ENCODE data around the gene CNTN5.
"Not testable (repeated sequence)": the region's sequence is repeated elsewhere in the genome, so short reads cannot be mapped to it uniquely, and the experiment has no call there.

Gene CNTN5

DNA sequence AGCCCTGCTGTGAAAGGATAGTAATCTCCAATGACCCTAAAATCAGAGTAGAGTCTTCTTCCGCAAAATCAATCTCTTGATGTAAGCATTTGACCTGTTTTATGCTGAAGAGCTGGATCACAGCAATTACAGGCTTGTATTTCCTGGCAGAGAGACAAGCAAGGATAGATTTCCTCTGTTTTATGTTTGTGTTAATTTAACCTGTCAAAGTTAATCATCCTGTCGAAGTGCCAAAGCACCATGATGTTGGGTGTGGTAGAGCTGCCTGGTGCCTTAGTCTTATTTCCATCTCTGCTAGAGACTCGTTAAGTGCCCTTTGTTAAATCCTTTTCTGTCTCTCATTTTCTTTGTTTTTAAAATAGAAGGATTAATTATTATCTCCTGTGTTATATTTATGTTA lies 248.1 kb downstream of the CNTN5 start:
- DNase-seq (ENCODE audit: low read depth in 2 of 3, low spot score in 1 of 3), result no peak

DNA sequence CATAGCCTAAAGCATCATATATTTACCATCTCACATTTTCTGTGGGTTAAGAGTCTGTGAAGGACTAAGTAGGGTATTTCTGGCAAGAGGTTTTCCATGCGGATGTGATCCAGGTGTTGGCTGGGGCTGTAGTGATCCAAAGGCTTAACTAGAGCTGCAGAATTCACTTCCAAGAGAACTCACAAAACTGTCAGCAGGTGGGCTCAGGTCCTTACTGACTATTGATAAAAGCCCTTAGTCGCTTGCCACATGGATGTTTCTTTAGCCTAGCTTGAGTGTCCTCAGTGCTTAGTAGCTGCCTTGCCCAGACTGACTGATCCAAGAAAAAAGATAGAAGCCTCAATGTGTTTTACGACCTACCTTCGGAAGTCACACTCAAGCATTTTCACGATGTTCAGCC lies 250.8 kb downstream of the CNTN5 start:
- DNase-seq (ENCODE audit: low read depth in 2 of 3, low spot score in 1 of 3), result no peak

DNA sequence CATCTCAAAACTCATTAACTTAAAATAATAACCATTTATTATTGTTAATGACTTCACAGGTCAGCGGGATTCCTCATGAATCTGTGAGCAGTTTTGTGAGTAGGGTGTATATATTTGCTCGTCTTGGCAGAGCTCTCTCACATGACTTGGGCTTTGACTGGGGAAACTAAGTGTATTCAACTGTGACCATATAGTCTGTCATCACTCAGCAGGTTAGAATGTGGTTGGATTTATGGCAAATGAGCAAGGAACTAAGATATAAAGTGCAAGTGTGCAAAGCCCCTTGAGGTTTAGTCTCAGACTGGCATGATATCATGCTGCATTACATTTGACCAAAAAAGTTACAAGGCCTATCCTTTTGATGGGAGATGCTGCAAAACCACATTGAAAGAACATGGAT lies 254.8 kb downstream of the CNTN5 start:
- DNase-seq (ENCODE audit: low read depth in 2 of 3, low spot score in 1 of 3), result no peak

DNA sequence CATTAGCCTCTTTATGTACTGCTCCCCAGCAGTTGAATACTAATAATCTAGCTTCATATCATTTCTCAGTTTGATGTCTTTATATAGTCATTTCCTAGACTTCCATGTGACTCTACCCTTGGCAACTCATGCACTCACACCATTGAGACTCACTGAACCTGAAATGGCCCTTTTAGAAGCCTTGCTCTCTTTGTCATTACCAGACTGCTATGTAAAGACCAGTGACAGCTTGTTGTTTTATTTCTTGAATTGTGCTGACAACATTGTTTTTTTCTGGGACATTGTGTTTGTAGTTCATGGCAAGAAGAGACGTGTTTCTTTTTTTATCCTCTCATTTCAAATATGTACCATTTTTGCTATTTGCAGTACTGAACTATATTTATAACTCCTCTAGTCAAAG lies 256.5 kb downstream of the CNTN5 start:
- DNase-seq (ENCODE audit: low read depth in 2 of 3, low spot score in 1 of 3), result no peak

DNA sequence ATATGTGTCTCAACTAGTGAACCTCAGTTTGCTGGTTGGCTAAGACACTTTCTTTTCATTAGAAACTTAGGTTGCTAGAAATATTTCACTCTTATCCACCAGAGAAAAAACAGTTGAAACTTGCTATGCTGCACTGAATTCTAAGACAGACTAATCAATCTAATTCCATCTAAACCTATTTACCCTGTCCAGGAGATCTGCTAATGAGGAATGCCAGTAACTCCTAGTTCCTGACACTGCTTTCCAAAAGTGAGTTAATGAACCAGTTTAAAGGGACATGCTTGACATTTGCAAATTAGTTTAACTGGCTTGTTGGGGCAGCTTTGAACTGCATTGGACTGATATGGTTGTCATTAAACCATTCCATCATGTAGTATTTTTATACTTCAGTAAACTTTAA lies 258.5 kb downstream of the CNTN5 start:
- no peak for DNase-seq (ENCODE audit: low read depth in 2 of 3, low spot score in 1 of 3)

DNA sequence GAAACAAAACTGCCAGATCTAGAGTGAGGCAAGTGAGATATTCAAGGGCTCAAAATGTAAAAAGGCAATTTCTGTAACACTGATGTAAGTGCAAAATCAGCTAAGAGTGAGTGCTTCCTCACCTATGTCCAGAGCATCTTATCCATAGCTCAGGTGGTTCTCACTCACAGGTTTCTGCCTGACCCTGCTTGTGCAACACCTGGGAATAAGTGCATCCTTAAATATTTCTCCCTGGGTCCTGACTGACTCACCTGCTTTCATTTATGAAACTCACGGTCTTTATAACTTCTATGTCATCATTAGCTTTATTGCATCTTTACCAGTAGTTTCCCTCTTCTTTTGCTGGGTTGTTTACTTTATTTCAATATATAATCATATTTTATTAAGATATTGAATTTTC lies 260.6 kb downstream of the CNTN5 start:
- no peak for DNase-seq (ENCODE audit: low read depth in 2 of 3, low spot score in 1 of 3)

DNA sequence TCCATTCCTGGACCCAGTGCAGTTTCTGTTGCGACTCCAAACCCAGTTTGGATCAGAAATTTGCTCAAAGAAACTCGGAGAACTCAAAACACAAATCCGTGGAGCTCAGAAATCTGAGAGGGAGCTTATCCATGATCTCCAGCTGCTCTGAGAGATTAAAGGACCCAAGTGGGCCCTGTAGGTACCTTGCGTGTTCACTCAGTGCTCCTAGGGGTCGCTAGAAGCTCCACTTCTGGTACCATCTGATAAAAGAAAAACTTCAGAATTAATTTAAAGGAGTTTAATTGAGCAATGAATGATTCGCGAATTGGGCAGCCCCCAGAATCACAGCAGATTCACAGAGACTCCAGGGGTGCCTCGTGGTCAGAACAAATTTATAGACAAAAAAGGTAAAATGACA lies 277.2 kb downstream of the CNTN5 start:
- not testable (repeated sequence) for DNase-seq (ENCODE audit: low read depth in 2 of 3, low spot score in 1 of 3)

DNA sequence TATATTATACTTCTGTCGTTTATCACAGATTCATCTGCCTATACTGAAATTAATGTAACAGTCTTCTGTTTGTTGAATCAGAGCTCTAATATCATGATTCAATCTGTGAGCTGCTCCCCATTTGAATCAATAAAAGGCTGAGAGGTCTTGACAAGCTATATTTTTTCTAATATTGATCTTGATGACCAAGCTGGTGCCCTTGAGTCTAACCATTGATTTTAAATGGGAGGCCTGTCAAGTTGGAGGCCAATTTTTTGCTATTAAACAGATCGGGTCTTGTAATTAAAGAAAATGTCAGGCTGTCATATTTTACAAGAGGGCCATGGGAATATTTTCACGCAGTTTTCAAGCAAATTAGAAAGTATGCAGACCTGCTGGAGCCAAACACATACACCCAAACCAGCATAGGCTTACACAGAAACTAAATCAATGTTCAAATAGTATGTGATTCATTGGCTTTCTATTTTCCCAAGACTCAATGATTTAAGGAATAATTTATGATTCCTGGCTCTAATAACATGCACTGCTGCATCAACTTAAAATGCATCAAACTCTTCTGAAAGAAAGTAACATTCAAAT lies 286.9 kb downstream of the CNTN5 start:
- DNase-seq (ENCODE audit: low read depth in 2 of 3, low spot score in 1 of 3), result no peak

DNA sequence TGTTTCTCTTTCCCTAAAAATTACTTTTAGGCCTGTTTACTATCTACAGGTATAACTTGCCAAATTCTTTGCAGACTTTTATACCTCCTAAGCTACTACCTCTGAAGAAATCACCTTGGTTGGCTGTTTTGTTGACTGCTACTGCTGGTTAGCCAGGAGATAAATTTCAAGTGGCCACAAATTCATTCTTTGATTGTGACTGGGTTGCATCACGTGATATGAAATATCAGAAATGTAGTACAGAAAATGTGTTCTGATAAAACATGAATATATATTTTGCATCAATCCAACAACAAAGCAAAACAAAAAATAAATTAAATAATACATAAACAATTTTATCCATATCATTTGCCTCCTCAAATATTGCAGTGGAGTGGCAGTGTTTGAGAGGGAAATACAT lies 291.1 kb downstream of the CNTN5 start:
- DNase-seq (ENCODE audit: low read depth in 2 of 3, low spot score in 1 of 3), result no peak

DNA sequence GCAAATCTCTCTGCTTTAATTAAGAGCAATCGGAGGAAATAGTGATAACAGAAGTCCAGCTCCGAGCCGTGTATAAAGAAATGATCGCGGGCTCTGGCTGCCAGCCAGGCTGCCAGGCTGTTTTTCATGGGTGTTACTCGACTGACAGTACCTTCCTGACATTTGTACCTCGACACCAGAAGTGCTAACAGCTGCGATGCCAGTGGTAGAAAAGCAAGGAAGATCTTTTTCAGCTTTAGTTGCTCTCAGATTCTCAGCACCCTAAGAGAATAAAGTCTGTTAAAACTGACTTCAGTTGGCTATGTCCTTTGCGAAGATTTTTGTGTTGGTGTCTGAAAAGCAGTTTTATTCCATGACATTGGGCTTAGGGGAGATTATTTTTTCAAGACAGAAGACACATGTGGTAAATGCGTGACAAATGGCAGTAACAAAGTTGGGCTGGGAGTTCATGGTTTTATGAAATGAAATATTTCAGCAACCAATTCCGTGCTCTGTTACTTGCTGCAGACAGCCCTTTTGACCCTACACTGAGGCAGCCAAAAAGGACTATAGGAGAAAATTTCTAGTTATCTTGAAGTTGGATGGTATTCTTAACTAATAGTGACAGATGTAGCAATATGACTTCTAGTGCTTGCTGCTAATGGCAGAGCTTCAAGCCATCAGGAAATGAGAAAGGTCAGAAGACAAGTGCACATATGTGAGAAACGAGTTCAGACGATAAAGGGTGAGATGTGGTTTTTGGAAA lies 296.2 kb downstream of the CNTN5 start:
- DNase-seq (ENCODE audit: low read depth in 2 of 3, low spot score in 1 of 3), result no peak

DNA sequence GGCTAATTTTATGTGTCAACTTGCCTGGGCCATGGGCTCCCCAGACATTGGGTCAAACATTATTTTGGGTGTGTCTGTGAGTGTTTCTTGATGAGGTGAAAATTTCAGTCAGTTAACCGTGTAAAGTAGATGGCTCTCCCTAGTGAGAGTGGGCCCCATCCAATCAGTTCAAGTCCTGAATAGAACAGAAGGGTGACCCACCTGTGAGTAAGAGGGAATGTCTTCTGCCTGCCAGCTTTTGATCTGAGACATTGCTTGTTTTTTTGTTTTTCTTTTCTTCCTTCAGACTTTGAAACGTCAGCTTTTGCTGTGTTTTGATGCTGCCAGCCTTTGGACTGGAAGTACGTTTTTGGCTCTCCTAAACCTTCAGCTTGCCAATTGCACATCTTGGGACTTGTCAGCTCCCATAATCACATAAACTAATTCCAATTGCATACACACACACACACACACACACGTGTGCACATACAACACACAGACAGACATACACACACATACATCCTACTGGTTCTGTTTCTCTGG lies 300.1 kb downstream of the CNTN5 start:
- DNase-seq (ENCODE audit: low read depth in 2 of 3, low spot score in 1 of 3), result no peak

DNA sequence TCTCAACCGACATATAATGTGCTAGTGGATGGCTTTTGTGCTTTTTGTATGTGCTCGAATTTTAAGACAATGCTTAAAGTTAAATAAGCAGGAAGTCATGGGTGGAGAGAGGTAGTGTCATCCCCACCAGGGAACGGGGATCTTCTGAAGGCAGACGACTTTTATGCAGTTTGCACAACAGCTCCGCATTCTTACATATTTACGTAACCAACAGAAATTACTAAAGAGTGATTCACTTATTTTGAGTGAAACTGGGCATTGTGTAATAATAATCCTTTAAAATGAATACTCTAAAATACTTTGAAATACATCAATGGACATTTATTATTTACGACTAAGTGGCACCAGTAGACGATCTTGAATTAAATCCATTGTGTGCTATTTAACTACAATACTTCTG lies 305.1 kb downstream of the CNTN5 start:
- DNase-seq (ENCODE audit: low read depth in 2 of 3, low spot score in 1 of 3), result no peak

DNA sequence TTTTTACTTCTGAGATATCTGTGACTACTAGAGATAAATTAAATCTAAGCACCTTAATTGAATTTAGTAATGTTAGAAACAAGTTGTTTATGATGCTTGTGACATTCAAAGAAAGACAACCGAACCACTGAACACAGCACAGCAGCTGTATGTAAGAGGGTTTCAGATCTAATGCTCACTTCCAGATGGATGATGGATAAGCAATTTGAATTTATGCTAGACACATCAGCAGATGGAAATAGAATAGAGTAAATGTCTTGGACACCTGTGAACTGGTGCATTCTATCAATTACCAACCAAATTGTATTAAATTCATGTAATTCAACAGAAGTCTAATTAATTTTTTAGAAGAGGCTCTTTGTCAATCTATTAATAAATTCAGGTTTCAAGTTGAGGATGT lies 306.3 kb downstream of the CNTN5 start:
- DNase-seq (ENCODE audit: low read depth in 2 of 3, low spot score in 1 of 3), result no peak

DNA sequence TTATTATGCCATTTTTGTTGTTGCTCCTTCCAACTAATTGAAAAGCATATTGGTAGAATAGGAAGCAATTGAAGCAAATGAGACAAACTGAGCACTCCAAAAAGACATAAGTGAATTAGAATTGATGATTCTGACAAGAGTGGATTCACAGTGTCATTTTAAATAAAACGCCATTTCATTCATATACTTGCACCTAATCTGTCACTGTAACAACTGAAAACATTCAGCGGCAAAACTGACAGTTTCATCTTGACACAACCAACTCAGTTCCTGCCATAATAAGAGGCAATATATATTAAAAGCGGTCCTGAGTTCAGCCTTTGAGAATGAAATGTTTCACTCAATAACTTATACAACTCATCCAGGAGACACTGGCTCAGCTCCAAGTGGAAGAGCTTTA lies 306.8 kb downstream of the CNTN5 start:
- no peak for DNase-seq (ENCODE audit: low read depth in 2 of 3, low spot score in 1 of 3)

DNA sequence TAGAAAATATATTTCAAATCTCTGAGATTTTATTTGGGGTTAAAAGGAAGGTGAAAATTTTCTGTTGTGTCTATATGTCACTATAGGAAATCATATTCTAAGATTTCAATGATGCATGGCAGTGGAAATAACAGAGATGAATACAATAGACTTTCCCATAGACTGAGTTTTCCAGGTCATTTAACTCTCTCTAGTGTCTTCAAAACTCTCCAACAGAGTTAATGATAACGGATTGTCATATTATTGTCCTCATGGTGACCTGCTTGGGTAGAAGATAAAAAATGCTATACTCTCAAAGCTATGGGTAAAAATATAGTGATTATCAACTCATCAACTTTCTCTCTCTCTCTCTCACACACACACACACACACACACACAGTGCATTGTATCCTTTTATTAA lies 312.9 kb downstream of the CNTN5 start:
- DNase-seq (ENCODE audit: low read depth in 2 of 3, low spot score in 1 of 3), result no peak

DNA sequence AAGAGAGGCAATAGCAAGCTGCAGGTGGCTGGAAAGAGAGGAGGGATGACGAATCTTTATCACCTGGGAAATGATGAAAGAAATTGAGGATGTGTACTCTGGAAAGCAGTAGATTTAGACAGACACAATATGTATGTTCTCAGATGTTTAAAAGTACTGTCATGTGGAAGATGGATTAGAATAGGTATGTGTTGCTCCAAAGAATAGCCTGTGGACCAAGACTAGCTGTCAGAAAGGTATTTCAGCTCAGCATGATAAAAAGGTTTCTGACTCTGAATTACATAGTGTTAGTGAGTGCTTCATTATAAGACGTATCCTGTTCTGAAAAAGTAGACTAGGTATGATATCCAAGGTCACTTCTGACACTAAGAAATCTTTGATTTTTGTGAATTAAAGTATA lies 322.4 kb downstream of the CNTN5 start:
- no peak for DNase-seq (ENCODE audit: low read depth in 2 of 3, low spot score in 1 of 3)

DNA sequence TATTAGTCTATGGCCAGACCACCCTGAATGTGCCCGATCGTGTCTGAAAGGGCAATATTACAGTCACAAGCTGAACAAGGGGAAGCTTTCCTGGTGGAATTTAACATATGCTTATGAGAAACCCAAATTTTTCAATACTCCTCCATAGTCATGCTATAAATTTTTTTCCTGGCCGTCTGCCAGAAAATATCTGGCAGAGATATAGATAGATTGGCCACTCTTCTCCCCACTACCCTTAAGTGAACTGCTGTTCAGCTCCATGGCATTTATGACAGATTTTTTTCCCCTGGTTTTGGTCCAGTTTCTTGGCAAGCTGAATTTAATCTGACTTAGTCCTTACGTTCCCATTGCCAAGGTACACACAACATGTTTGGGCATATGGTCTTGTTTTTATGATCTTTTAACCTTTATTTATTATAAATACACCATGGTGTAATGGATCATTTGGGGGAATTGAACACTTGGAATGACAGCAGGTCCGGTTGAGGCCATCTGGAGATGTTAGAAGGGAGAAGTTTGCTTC lies 328.5 kb downstream of the CNTN5 start:
- DNase-seq (ENCODE audit: low read depth in 2 of 3, low spot score in 1 of 3), result no peak

DNA sequence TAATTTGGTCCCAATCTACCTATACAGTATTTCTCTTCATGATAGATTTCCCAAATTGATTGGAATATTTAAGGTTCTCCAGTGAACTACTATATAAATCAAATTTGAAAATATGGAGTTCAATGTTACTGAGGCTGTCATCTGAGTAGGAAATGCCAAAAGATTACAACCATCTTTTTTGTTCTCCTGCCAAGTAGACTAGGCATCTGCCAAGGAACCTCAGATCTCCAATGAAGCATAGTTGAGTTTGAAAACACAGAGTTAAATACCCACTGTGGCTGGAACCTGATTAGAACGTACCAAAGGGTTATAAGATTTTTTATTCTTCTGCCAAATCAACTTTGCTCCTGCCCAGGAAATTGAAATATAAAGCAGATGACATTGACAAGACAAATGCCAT lies 330.9 kb downstream of the CNTN5 start:
- no peak for DNase-seq (ENCODE audit: low read depth in 2 of 3, low spot score in 1 of 3)

DNA sequence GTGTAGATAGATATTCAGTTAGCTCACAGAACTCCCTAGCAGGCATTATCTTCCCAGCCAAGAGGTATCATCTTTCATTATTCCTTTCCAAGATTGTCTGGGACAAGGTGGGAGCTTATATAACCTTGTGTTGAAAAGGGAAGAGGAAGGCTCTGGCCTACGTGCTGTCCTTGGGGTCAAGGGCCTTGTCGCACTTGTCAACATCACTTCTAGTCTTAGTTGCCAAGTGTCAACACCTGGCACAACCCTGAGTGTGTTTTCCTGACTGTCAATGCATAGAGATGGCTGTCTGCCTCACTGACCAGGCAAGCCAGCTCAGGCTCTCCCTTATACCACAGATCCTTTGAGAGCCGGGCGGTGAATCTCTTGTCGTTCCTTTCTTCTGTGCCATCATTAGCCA lies 331.9 kb downstream of the CNTN5 start:
- DNase-seq (ENCODE audit: low read depth in 2 of 3, low spot score in 1 of 3), result no peak

DNA sequence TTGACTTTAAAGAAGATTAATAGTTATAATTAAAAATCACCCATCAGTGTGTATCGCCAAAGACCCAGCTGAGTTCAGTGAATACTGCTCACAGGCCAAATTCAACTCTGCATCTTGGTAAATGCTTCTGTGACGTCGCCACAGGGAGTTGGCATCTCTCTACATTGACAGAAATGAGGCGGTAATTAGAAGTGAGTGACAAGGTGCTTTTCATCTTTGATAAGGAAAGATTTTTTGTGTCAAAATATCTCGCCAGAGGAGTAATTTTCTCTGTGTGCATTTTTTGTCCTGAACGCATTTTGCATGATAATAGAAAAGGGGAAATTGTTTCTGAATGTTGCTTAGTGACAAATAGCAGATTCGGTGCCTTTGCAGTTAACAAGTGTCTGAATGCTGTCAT lies 345.8 kb downstream of the CNTN5 start:
- DNase-seq (ENCODE audit: low read depth in 2 of 3, low spot score in 1 of 3), result no peak

DNA sequence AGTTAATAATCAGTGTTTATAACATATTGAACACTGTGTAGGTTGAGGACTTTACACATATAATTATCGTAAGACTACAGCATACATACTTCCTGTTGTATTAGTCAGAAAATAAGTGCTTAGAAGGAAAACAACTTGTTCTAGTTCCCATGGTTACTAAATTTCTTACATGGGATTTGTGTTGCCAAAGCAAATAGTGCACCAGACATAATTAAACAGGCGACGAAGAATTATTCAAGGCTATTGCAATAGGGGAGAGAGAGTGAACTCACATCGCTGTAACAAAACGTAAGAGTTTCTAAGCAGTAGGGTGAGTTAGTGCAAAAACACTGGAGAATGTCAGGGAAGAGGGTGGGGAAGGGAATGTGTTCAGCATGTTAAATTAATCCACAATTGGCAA lies 347.8 kb downstream of the CNTN5 start:
- DNase-seq (ENCODE audit: low read depth in 2 of 3, low spot score in 1 of 3), result no peak

DNA sequence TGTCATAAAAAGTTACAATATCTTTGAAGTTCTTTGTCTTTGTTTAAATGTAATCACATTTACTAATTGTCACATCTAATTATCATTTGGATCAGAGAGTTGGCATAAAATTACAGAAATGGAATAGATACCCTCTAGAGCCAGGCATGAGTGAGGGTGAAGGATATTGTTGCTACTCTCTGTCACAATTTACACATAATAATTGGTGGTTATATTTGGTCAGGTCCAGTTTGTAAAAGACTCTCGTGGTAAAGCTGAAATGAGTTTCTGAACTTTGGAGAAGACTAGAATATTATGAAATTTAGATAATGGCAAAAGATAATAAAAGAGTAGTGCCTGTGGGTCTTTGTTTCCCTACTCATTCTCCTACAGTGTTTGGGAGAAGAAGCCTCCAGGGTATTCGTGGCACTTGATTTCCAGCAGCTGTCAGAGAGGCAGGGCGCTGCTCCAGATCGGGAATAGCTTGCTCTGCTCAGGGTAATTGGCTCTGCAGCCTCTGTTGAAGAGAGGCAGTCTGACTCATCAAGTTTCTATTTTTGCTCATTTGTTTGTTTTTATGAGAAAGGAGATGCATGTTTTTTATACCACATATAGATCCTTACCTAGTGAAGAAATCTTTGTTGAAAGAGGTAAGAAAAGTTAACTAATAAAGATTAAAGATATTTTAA lies 349.9 kb downstream of the CNTN5 start:
- no peak for DNase-seq (ENCODE audit: low read depth in 2 of 3, low spot score in 1 of 3)

Data from stimulated activated CD4-positive, alpha-beta T cell treated with anti-CD3 and anti-CD28 coated beads, Interleukin-12 subunit alpha, Interleukin-12 subunit beta, amount 100 ng/mL, for 48 hours (primary cell).